Breast epithelium (tissue), 4 donors: ENCODE results near the gene ARID1A. TPM values are rescaled to one million over a fixed set of nuclear protein-coding genes. Genes with fewer than 3 reads are reported as not detected.

Source experiments
- DNase-seq, 2 donors: peaks; one replicate each; pipeline ENCODE4 v3.0.0-alpha.2; 2019; ENCODE audit warnings: low spot score in 2 of 2
- H3K27ac ChIP-seq, 2 donors: fragments of 200-600 bp; sonication (generic) in 1 of 2; one replicate each; pipeline ENCODE4 v1.5.1; 2016 to 2019; ENCODE audit warnings: mild to moderate bottlenecking in 1 of 2
- H3K27me3 ChIP-seq, 2 donors: fragments of 200-600 bp; sonication (generic) in 1 of 2; one replicate each; pipeline versions ENCODE4 v1.5.1 to v1.6.0; 2017 to 2019; ENCODE audit warnings: control low read depth in 1 of 2, mild to moderate bottlenecking in 1 of 2
- H3K36me3 ChIP-seq: fragments of 200-600 bp; one replicate; pipeline ENCODE4 v1.5.1; 2019
- H3K4me1 ChIP-seq, 2 donors: fragments of 200-600 bp; sonication (generic); one replicate each; pipeline ENCODE4 v1.5.1; 2016 to 2019; ENCODE audit warnings: control low read depth in 1 of 2
- H3K4me3 ChIP-seq, 3 donors: fragments of 200-600 bp; sonication (generic); 1 replicate in 2 of 3; 2 replicates in 1 of 3; pipeline ENCODE4 v1.5.1; 2016 to 2019; ENCODE audit warnings: mild to moderate bottlenecking in 3 of 3, moderate library complexity in 2 of 3
- H3K9me3 ChIP-seq, 2 donors: fragments of 200-600 bp; sonication (generic) in 1 of 2; one replicate each; pipeline ENCODE4 v1.5.1; 2016 to 2019; ENCODE audit warnings: control low read depth in 1 of 2
- POLR2A ChIP-seq: fragments of 450-650 bp; IDR thresholded peaks from one replicate; pipeline ENCODE4 v1.6.1; 2016; ENCODE audit warnings: antibody characterized with exemption, mild to moderate bottlenecking, moderate library complexity
- POLR2AphosphoS5 ChIP-seq, 3 donors: sonication (generic); formaldehyde crosslinking; IDR thresholded peaks; one replicate each; pipeline ENCODE4 v1.6.1; 2017; ENCODE audit warnings: antibody characterized with exemption in 3 of 3
- intact Hi-C: fragments of 100-400 bp; cut with DNase I; formaldehyde crosslinking; loops from one replicate; pipeline ENCODE4 v1.15.1; 2023; ENCODE audit warnings: low total_unique reads
- total RNA-seq, 3 donors: library from RNA; depleted of rRNA; stranded (reverse); fragments of >200 nt; gene quantifications; one replicate each; pipeline ENCODE4 v1.1.0, GENCODE V29; 2016
- TF ChIP-seq, protein P1 (sequence below), 3 donors: fragments of 450-650 bp; IDR thresholded peaks; one replicate each; pipeline ENCODE4 v1.5.1; 2016 to 2017; ENCODE audit warnings: antibody characterized with exemption in 3 of 3, mild to moderate bottlenecking in 3 of 3, moderate library complexity in 3 of 3

Gene ARID1A
- total RNA-seq, 3 donors from 2014 or later = 32.8 to 41.9 (median 35.4) TPM

GRCh38 chr1:26789612-26789865 is 93.7 kb downstream of the ARID1A start:
- no peaks in the 10 kb centered on the region for H3K27me3 ChIP-seq
- H3K36me3 ChIP-seq = no peaks in the 10 kb centered on the region
- no peaks in the 10 kb centered on the region for H3K9me3 ChIP-seq
- no peak overlapping the region for H3K4me3 ChIP-seq
- no peak for DNase-seq
- H3K4me1 ChIP-seq = peaks cover 7 to 8% of the 10 kb centered on the region in 2 donors
- TF ChIP-seq, protein P1, sequence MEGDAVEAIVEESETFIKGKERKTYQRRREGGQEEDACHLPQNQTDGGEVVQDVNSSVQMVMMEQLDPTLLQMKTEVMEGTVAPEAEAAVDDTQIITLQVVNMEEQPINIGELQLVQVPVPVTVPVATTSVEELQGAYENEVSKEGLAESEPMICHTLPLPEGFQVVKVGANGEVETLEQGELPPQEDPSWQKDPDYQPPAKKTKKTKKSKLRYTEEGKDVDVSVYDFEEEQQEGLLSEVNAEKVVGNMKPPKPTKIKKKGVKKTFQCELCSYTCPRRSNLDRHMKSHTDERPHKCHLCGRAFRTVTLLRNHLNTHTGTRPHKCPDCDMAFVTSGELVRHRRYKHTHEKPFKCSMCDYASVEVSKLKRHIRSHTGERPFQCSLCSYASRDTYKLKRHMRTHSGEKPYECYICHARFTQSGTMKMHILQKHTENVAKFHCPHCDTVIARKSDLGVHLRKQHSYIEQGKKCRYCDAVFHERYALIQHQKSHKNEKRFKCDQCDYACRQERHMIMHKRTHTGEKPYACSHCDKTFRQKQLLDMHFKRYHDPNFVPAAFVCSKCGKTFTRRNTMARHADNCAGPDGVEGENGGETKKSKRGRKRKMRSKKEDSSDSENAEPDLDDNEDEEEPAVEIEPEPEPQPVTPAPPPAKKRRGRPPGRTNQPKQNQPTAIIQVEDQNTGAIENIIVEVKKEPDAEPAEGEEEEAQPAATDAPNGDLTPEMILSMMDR (IDR thresholded peaks at IDR 0.05) = no peak
- TF ChIP-seq POLR2AphosphoS5 (IDR thresholded peaks at IDR 0.05) = no peak
- TF ChIP-seq POLR2A = no peak
- peak overlapping the region; percentile 98 to 99 for H3K27ac ChIP-seq
- intact Hi-C loops = loop anchor here (2.0 to 5.0 kb wide), 2 partner anchors 92 to 187 kb away; partner anchors contain the start of gene ARID1A

GRCh38 chr1:26789931-26790330 is 94.1 kb downstream of the ARID1A start:
- Histone ChIP-seq H3K9me3 (no peaks in the 10 kb centered on the region), H3K4me3 (no peak overlapping the region), H3K4me1 (peaks cover 7 to 8% of the 10 kb centered on the region in 2 donors), H3K36me3 (no peaks in the 10 kb centered on the region), H3K27ac (no peak overlapping the region), H3K27me3 (no peaks in the 10 kb centered on the region)
- no peak for DNase-seq
- TF ChIP-seq, protein P1 (IDR thresholded peaks at IDR 0.05) = no peak
- no peak for TF ChIP-seq POLR2A
- intact Hi-C loops = loop anchor here (2.0 to 10.0 kb wide), 3 partner anchors 93 to 187 kb away; partner anchors contain the start of gene ARID1A

DNA sequence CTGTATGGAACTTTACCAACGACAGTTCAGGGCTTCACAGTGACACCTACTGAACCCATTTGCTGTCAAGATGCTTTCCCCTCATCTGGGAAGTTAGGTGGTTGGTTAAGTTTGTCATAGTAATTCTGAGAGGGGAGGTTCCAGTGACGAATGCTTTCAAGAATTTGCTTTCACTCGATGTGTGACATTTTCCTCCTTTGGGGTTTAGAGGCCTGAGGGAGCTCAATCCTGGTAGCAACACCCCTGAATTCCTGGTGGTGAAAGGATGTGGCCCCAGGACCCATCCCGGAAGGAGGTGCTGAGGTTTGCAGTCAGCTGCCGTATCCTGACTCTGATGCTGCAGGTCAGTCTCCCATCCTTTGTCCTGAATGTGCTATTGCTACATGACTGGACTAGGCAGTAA is 94.7 kb downstream of the ARID1A start:
- no peaks in the 10 kb centered on the region for H3K36me3 ChIP-seq
- H3K9me3 ChIP-seq = no peaks in the 10 kb centered on the region
- TF ChIP-seq, protein P1 (IDR thresholded peaks at IDR 0.05) = no peak
- peaks cover 7 to 8% of the 10 kb centered on the region in 2 donors for H3K4me1 ChIP-seq
- H3K4me3 ChIP-seq = no peak overlapping the region
- no peak overlapping the region for H3K27ac ChIP-seq
- intact Hi-C loops = loop anchor here (10.0 kb wide), 1 partner anchor 94 kb away; no protein-coding TSS in a partner anchor
- no peak for DNase-seq
- H3K27me3 ChIP-seq = no peaks in the 10 kb centered on the region

DNA sequence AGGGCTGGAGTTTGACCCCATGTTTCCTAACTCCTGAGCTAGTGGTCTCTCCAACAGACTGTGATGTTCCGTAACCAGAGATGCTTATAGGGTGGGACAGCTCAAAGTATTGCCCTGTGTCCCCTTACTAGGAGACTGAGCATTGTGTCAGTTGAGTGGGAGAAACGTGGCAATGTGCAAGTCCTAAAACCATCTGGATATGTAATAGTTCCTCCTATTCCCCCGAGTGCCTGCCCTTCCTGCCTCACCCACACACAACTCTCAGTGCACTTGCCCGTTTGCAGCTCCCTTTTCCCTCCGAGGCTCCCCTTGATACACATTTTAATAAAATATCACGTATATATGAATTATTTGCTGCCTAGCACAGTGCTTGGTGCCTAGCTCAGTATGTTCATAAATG is 95.3 kb downstream of the ARID1A start:
- Histone ChIP-seq H3K27ac (no peak overlapping the region), H3K4me1 (peaks cover 2 to 7% of the 10 kb centered on the region in 2 donors), H3K27me3 (no peaks in the 10 kb centered on the region), H3K9me3 (no peaks in the 10 kb centered on the region), H3K36me3 (no peaks in the 10 kb centered on the region), H3K4me3 (no peak overlapping the region)
- TF ChIP-seq POLR2AphosphoS5 (IDR thresholded peaks at IDR 0.05) (no peak), POLR2A (no peak)
- TF ChIP-seq, protein P1 (IDR thresholded peaks at IDR 0.05) = no peak
- DNase-seq = no peak
- intact Hi-C loops = loop anchor here (10.0 kb wide), 1 partner anchor 94 kb away; no protein-coding TSS in a partner anchor

GRCh38 chr1:26791626-26792025 is 95.8 kb downstream of the ARID1A start:
- no peak for TF ChIP-seq POLR2AphosphoS5 (IDR thresholded peaks at IDR 0.05)
- Histone ChIP-seq H3K9me3 (no peaks in the 10 kb centered on the region), H3K27ac (no peak overlapping the region), H3K4me3 (no peak overlapping the region), H3K4me1 (peaks cover 0 to 6% of the 10 kb centered on the region in 2 donors), H3K36me3 (no peaks in the 10 kb centered on the region), H3K27me3 (no peaks in the 10 kb centered on the region)
- DNase-seq = no peak
- intact Hi-C loops = loop anchor here (10.0 kb wide), 1 partner anchor 93 kb away; no protein-coding TSS in a partner anchor

DNA sequence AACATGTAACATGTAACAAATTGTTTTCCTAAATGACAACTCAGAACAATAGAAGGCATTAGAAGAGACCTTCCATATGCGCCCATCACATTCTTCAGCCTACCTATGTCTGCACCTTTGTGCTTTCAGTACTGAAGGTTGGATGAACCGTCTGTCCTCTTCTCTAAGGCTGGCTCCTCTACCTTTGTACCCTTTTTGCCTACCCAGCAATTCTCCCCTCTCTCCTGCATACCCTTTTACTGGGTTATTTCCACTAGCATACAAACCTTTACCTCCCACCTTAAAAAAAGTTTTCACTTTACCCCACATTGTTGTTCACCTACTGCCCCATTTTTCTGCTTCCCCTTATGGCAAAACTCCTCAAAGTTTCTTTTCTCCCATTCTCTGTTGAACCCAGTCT is 97.1 kb downstream of the ARID1A start:
- TF ChIP-seq POLR2A (no peak), POLR2AphosphoS5 (IDR thresholded peaks at IDR 0.05) (no peak)
- TF ChIP-seq, protein P1 (IDR thresholded peaks at IDR 0.05) = no peak
- intact Hi-C loops = loop anchor here (10.0 kb wide), 1 partner anchor 92 kb away; no protein-coding TSS in a partner anchor
- Histone ChIP-seq H3K4me1 (no peaks in the 10 kb centered on the region), H3K27ac (no peak overlapping the region), H3K4me3 (no peak overlapping the region), H3K27me3 (no peaks in the 10 kb centered on the region), H3K9me3 (no peaks in the 10 kb centered on the region), H3K36me3 (no peaks in the 10 kb centered on the region)
- DNase-seq = no peak
